ENCODE results near the gene CCDC92. TPM values are rescaled to one million over a fixed set of nuclear protein-coding genes. Genes with fewer than 3 reads are reported as not detected.

The CCDC92 gene
- total and polyA plus RNA-seq, 2 of the 13 experiments (the other 11 are each of a cell fraction or from before 2014, with no cell fraction given), result 5.4 to 14.7 TPM

- ATAC-seq (no peak), DNase-seq (ENCODE audit: low spot score) (no peak), FAIRE-seq (no peak)
- ChIA-PET CTCF (ENCODE audit: low intra/inter-chr PET ratio, low total read pairs) (no interaction called here), POLR2A (no interaction called here)
- TF ChIP-seq CERS6 (CRISPR knock-in tag; IDR thresholded peaks at IDR 0.05) (no peak), ZNF280B (CRISPR knock-in tag; IDR thresholded peaks at IDR 0.05; ENCODE audit: borderline replicate concordance) (no peak), KMT2B (CRISPR knock-in tag; IDR thresholded peaks at IDR 0.05) (no peak), MLX (CRISPR knock-in tag; IDR thresholded peaks at IDR 0.05) (no peak), ZNF781 (CRISPR knock-in tag; IDR thresholded peaks at IDR 0.05; ENCODE audit: borderline replicate concordance, not compliant biosample characterization) (no peak), ZSCAN29 (CRISPR knock-in tag; conservative IDR thresholded peaks at IDR 0.05) (no peak), TOE1 (CRISPR knock-in tag; IDR thresholded peaks at IDR 0.05) (no peak), MED13 (CRISPR knock-in tag; IDR thresholded peaks at IDR 0.05) (no peak), ZNF550 (CRISPR knock-in tag; IDR thresholded peaks at IDR 0.05; ENCODE audit: borderline replicate concordance) (no peak), NONO (IDR thresholded peaks at IDR 0.05) (no peak), NONO (CRISPR knock-in tag; conservative IDR thresholded peaks at IDR 0.05) (no peak), ZNF329 (CRISPR knock-in tag; IDR thresholded peaks at IDR 0.05; ENCODE audit: low read depth) (no peak), ZBTB42 (CRISPR knock-in tag; IDR thresholded peaks at IDR 0.05) (no peak), MTA1 (CRISPR knock-in tag; IDR thresholded peaks at IDR 0.05; ENCODE audit: borderline replicate concordance) (no peak), TBP (CRISPR knock-in tag; IDR thresholded peaks at IDR 0.05) (no peak), RFX1 (IDR thresholded peaks at IDR 0.05) (no peak), ZNF772 (CRISPR knock-in tag; IDR thresholded peaks at IDR 0.05) (no peak), PATZ1 (CRISPR knock-in tag; IDR thresholded peaks at IDR 0.05) (no peak), ZBTB21 (CRISPR knock-in tag; IDR thresholded peaks at IDR 0.05) (no peak)
- Histone ChIP-seq H3K79me2 (ENCODE audit: insufficient read depth, low read length) (peaks cover 39% of the 10 kb centered on the region), H3K9ac (ENCODE audit: insufficient read depth, low read depth, low read length) (no peak overlapping the region), H3K36me3 (replicated peaks in 1 of 2; ENCODE audit: control insufficient read depth in 1 of 2, insufficient read depth in 2 of 2, low read length in 2 of 2) (peaks cover 20 to 78% of the 10 kb centered on the region in 2 experiments), H3K4me2 (ENCODE audit: low read depth, low read length) (no peak overlapping the region), H3K27ac (ENCODE audit: extremely low read length, insufficient read depth, low read length) (no peak overlapping the region), H4K20me1 (ENCODE audit: insufficient read depth, low read length) (peaks cover 7% of the 10 kb centered on the region; the same call in 1 of the 2 replicates), H2AFZ (ENCODE audit: low read length) (no peak overlapping the region), H3K4me3 (replicated peaks in 1 of 3; ENCODE audit: insufficient read depth in 1 of 3, low read depth in 2 of 3, low read length in 3 of 3) (no peak overlapping the region), H3K27me3 (ENCODE audit: control insufficient read depth in 1 of 2, insufficient read depth in 2 of 2, low read length in 2 of 2) (no peaks in the 10 kb centered on the region), H3K4me1 (ENCODE audit: insufficient read depth, low read length) (peaks cover 9% of the 10 kb centered on the region; the same call in 1 of the 2 replicates), H3K9me3 (ENCODE audit: low read length) (no peaks in the 10 kb centered on the region)
- BruUV-seq (replicated peaks), result no TSS peak
- in situ Hi-C loops (cut with HindIII; ENCODE audit: extremely low pct_ligation_motif_present, low pct_unique_long_range_greater_than_20kb) (no loop called here), intact Hi-C loops (cut with micrococcal nuclease; ENCODE audit: unreplicated experiment) (no loop called here)
- WGBS (ENCODE audit: low lambda C conversion rate), result 96% methylated on average over 5 of the region's 5 CpGs
These were observed 25.3 kb upstream of the CCDC92 start for GRCh38 chr12:123997908-123998307.

Measured in HepG2 (cell line).